ENCODE measurements around the gene RNF148. TPM values are rescaled to one million over a fixed set of nuclear protein-coding genes. Genes with fewer than 3 reads are reported as not detected.

Gene RNF148, protein sequence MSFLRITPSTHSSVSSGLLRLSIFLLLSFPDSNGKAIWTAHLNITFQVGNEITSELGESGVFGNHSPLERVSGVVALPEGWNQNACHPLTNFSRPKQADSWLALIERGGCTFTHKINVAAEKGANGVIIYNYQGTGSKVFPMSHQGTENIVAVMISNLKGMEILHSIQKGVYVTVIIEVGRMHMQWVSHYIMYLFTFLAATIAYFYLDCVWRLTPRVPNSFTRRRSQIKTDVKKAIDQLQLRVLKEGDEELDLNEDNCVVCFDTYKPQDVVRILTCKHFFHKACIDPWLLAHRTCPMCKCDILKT
- total RNA-seq = 1 to 10 TPM; 3.4 to 7.4 (median 4.8) TPM

DNA sequence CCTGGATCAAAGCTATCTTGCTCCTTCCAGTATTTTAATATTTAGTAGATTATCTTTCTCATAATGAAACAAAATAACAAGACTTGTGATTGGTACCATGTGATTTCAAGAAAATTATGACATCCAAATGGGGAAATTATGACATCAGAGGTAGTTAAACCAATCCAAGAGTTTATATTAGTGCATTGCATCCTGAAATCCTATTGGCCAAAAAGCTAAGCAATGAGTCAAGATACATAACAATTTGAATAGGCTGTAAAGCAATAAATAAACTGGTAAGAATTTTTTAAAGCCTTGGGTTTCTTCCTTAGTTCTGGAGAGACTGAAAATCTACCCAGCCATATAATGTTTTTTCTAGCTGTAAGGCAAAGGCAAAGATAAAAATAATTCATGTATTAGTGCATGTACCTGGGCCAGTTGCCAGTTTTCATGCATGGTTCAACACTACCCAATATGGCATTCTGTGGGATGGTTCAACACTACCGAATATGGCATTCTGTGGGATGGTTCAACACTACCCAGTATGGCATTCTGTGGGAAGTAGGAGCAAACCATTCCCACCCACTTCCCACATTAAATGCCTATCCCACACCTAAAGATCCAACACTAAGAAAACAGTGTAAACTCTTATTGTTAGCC lies at the start of gene RNF148:
RNF148 (minus strand) TSS at position 51 of the 639 bp plus-strand sequence. CDS start 172 bp downstream, outside the sequence.
- Histone ChIP-seq H3K27ac (no peak within 1 kb of the TSS), H3K9me3 (no peaks in the 10 kb centered on the region), H3K4me3 (no peak within 1 kb of the TSS), H3K27me3 (no peaks in the 10 kb centered on the region), H3K4me1 (no peaks in the 10 kb centered on the region), H3K36me3 (no peaks in the 10 kb centered on the region)
- no peak for TF ChIP-seq POLR2A (IDR thresholded peaks at IDR 0.05)
- TF ChIP-seq, protein P1, sequence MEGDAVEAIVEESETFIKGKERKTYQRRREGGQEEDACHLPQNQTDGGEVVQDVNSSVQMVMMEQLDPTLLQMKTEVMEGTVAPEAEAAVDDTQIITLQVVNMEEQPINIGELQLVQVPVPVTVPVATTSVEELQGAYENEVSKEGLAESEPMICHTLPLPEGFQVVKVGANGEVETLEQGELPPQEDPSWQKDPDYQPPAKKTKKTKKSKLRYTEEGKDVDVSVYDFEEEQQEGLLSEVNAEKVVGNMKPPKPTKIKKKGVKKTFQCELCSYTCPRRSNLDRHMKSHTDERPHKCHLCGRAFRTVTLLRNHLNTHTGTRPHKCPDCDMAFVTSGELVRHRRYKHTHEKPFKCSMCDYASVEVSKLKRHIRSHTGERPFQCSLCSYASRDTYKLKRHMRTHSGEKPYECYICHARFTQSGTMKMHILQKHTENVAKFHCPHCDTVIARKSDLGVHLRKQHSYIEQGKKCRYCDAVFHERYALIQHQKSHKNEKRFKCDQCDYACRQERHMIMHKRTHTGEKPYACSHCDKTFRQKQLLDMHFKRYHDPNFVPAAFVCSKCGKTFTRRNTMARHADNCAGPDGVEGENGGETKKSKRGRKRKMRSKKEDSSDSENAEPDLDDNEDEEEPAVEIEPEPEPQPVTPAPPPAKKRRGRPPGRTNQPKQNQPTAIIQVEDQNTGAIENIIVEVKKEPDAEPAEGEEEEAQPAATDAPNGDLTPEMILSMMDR (IDR thresholded peaks at IDR 0.05) = no peak
- no peak for DNase-seq
- intact Hi-C loops (cut with DNase I; ENCODE audit: low total_unique reads) = no loop called here

DNA sequence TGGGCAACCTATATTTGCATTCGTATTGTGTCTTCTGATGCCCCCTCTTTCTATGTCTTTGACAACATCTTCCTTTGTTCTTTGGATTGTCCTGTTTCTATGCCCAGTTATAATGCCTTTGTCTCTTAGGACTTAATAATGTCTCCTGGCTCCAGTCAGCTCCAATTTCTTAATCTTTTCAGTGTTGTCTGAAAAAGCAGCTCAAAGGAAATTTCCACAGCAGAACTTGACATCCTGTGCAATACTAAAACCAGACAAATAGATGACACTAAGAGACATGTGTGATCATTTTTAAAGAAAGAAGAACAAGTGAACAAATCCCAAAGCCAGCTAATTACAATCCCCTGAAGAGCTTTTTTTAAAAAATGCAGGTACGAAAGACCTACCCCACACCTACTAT lies 47.7 kb upstream of the RNF148 start:
- no peaks in the 10 kb centered on the region for H3K9me3 ChIP-seq
- intact Hi-C loops (cut with DNase I; ENCODE audit: low total_unique reads) = loop anchor here (10.0 kb wide), 1 partner anchor 104 kb away; no protein-coding TSS in a partner anchor
- H3K4me3 ChIP-seq = no peak overlapping the region
- H3K4me1 ChIP-seq = no peaks in the 10 kb centered on the region
- H3K36me3 ChIP-seq = no peaks in the 10 kb centered on the region
- H3K27ac ChIP-seq = no peak overlapping the region
- DNase-seq = no peak
- no peak for TF ChIP-seq POLR2A (IDR thresholded peaks at IDR 0.05)
- TF ChIP-seq, protein P1 (IDR thresholded peaks at IDR 0.05) = no peak
- no peaks in the 10 kb centered on the region for H3K27me3 ChIP-seq

DNA sequence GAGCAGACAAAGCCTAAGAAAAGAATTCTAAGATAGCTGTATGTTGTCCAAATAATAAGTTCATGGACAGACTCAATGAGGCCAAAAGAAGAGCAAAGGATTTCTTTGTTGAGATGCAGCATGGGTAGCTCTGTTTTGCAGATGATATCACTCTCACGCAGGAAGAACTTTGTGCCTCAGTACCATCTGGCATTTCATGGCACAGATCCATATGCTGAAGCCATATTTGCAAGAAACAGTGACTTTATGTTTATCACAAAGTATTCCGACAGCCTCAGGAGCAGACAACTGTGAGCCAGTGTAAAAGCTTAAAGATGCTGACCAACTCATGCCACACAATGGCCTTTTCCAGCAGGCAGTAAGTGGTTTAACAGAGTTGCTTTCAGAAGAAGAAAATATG lies 45.5 kb upstream of the RNF148 start:
- no peak for DNase-seq
- intact Hi-C loops (cut with DNase I; ENCODE audit: low total_unique reads) = no loop called here
- Histone ChIP-seq H3K36me3 (no peaks in the 10 kb centered on the region), H3K4me1 (no peaks in the 10 kb centered on the region), H3K27me3 (no peaks in the 10 kb centered on the region), H3K4me3 (no peak overlapping the region), H3K9me3 (no peaks in the 10 kb centered on the region), H3K27ac (no peak overlapping the region)
- TF ChIP-seq, protein P1 (IDR thresholded peaks at IDR 0.05) = no peak
- TF ChIP-seq POLR2A (IDR thresholded peaks at IDR 0.05) = no peak

DNA sequence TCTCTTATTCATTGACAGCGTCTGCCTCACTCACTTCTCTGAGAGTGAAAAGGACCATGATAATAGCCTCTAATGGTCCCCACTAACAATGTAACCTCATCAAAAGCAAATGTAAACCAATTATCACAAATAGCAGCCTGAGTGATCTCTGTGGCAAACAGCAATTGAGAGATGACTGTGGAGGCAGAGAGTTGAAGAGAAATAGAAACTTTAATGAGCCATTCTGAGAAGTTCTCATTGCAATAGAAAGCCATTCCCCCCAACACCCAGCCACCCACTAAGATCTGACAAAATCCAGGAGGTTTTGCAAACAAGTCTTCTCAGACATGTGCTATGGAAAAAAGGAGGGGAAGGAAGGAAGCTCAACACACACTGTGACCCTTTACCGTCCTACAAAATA lies 44.2 kb upstream of the RNF148 start:
- no peak for DNase-seq
- Histone ChIP-seq H3K27me3 (no peaks in the 10 kb centered on the region), H3K27ac (no peak overlapping the region), H3K4me1 (no peaks in the 10 kb centered on the region), H3K4me3 (no peak overlapping the region), H3K36me3 (no peaks in the 10 kb centered on the region), H3K9me3 (no peaks in the 10 kb centered on the region)
- TF ChIP-seq, protein P1 (IDR thresholded peaks at IDR 0.05) = no peak
- no peak for TF ChIP-seq POLR2A (IDR thresholded peaks at IDR 0.05)
- intact Hi-C loops (cut with DNase I; ENCODE audit: low total_unique reads) = no loop called here

DNA sequence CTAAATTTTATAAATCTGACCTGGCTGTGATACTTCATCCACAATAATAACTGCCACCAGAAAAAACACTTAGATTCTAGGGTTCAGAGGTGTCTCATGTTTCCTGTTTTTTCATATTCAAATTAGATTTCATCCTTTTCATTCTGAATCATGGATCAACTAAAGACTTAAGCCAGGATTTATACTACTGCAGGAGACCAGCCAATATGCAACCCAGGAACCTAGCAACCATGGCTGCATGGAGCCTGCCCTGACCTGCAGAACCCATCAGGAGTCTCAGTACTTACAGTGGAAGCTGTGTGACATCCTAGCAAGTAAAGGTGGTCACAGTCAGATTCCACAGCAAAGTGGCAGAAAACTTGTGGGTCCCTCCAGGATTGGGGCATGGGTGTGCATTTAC lies 40.5 kb upstream of the RNF148 start:
- Histone ChIP-seq H3K27ac (no peak overlapping the region), H3K4me3 (no peak overlapping the region), H3K27me3 (no peaks in the 10 kb centered on the region), H3K9me3 (no peaks in the 10 kb centered on the region), H3K4me1 (no peaks in the 10 kb centered on the region), H3K36me3 (no peaks in the 10 kb centered on the region)
- intact Hi-C loops (cut with DNase I; ENCODE audit: low total_unique reads) = no loop called here
- DNase-seq = no peak
- no peak for TF ChIP-seq POLR2A (IDR thresholded peaks at IDR 0.05)
- TF ChIP-seq, protein P1 (IDR thresholded peaks at IDR 0.05) = no peak
